Keratinocyte (primary cell): Measurements from ENCODE around the gene ELMO2. TPM values are rescaled to one million over a fixed set of nuclear protein-coding genes. Genes with fewer than 3 reads are reported as not detected.

ENCODE experiments used
- DNase-seq: peaks from one replicate; pipeline ENCODE4 v3.0.0-alpha.2; 2011; ENCODE audit warnings: low read depth, missing footprints, low spot score
- FAIRE-seq: peaks from 2 replicates; lab custom pipeline; 2011; peaks lifted over from hg19 to GRCh38; lab: Jason Lieb, UNC
- H2AFZ ChIP-seq: 2 replicates; pipeline ENCODE4 v1.6.0; 2012; ENCODE audit warnings: low read length, control low read depth, inconsistent platforms; ENCODE audit not compliant: control insufficient read depth
- H3K27ac ChIP-seq: 2 replicates; pipeline ENCODE4 v1.5.1; 2011; ENCODE audit warnings: low read length; ENCODE audit not compliant: control insufficient read depth, insufficient read depth
- H3K27me3 ChIP-seq: 3 replicates; pipeline ENCODE4 v1.6.0; 2011; ENCODE audit warnings: low read length; ENCODE audit not compliant: control insufficient read depth, insufficient read depth; ENCODE audit errors: extremely low read depth
- H3K36me3 ChIP-seq, 2 experiments: 2 replicates in 1 of 2; 3 replicates in 1 of 2; pipeline ENCODE4 v1.5.1; 2011; ENCODE audit warnings: low read length in 2 of 2, mild to moderate bottlenecking in 1 of 2; ENCODE audit not compliant: control insufficient read depth in 2 of 2, insufficient read depth in 2 of 2; ENCODE audit errors: extremely low read depth in 1 of 2
- H3K4me1 ChIP-seq: 3 replicates; pipeline ENCODE4 v1.5.1; 2011; ENCODE audit warnings: low read length; ENCODE audit not compliant: control insufficient read depth, insufficient read depth; ENCODE audit errors: extremely low read depth
- H3K4me2 ChIP-seq: 3 replicates; pipeline ENCODE4 v1.6.0; 2011; ENCODE audit warnings: low read depth, low read length; ENCODE audit not compliant: control insufficient read depth, insufficient read depth; ENCODE audit errors: extremely low read depth
- H3K4me3 ChIP-seq, 3 experiments: fragments of 200-600 bp in 1 of 3; sonication (generic) in 1 of 3; 2 replicates in 2 of 3; 3 replicates in 1 of 3; pipeline ENCODE4 v1.5.1; 2011 to 2016; ENCODE audit warnings: low read length in 3 of 3, mild to moderate bottlenecking in 3 of 3, control low read depth in 2 of 3, inconsistent platforms in 1 of 3, low read depth in 1 of 3, mixed read lengths in 1 of 3, mixed run types in 1 of 3, moderate library complexity in 1 of 3; ENCODE audit not compliant: control insufficient read depth in 2 of 3, insufficient read depth in 2 of 3; ENCODE audit errors: extremely low read depth in 1 of 3
- H3K79me2 ChIP-seq: 2 replicates; pipeline ENCODE4 v1.6.0; 2012; ENCODE audit warnings: low read length; ENCODE audit not compliant: control insufficient read depth, insufficient read depth
- H3K9ac ChIP-seq: 3 replicates; pipeline ENCODE4 v1.6.0; 2011; ENCODE audit warnings: low read length; ENCODE audit not compliant: control insufficient read depth, insufficient read depth; ENCODE audit errors: extremely low read depth
- H3K9me1 ChIP-seq: 3 replicates; pipeline ENCODE4 v1.6.0; 2011; ENCODE audit warnings: low read length; ENCODE audit not compliant: control insufficient read depth, insufficient read depth; ENCODE audit errors: extremely low read depth
- H3K9me3 ChIP-seq: 2 replicates; pipeline ENCODE4 v1.5.1; 2012; ENCODE audit warnings: low read depth, low read length; ENCODE audit not compliant: control insufficient read depth
- H4K20me1 ChIP-seq: 3 replicates; pipeline ENCODE4 v1.6.0; 2011; ENCODE audit warnings: low read length; ENCODE audit not compliant: control insufficient read depth, insufficient read depth; ENCODE audit errors: extremely low read depth
- EZH2 ChIP-seq: IDR thresholded peaks from one replicate; pipeline ENCODE4 v1.6.1; 2012; ENCODE audit warnings: inconsistent platforms, mild to moderate bottlenecking, low read length, moderate library complexity
- dilution Hi-C: fragments of 300-500 bp; cut with MboI; formaldehyde crosslinking; loops from one replicate; pipeline ENCODE4 v1.7.0; 2020; ENCODE audit warnings: low sequenced_read_pairs; ENCODE audit not compliant: extremely low pct_ligation_motif_present
- polyA plus RNA-seq, 5 experiments: library from polyadenylated mRNA; depleted of rRNA in 3 of 5; stranded (reverse) in 3 of 5; stranded (forward) in 1 of 5; unstranded in 1 of 5; fragments of >200 nt; gene quantifications; 1 replicate in 1 of 5; 2 replicates in 3 of 5; 3 replicates in 1 of 5; pipeline versions ENCODE4 v1.2.1 to v1.2.3, GENCODE V29; 2011 to 2012; ENCODE audit warnings: missing spikeins in 2 of 5, low read depth in 1 of 5, low replicate concordance in 1 of 5
- TF ChIP-seq, protein P1 (sequence below), 3 experiments: IDR thresholded peaks in 1 of 3; conservative IDR thresholded peaks in 1 of 3; optimal IDR thresholded peaks in 1 of 3; 2 replicates in 2 of 3; 3 replicates in 1 of 3; pipeline versions ENCODE3 to v1.5.1; 2011; ENCODE audit warnings: low read length in 3 of 3, mild to moderate bottlenecking in 3 of 3, moderate library complexity in 2 of 3, control low read depth in 1 of 3, inconsistent platforms in 1 of 3; ENCODE audit not compliant: insufficient read depth in 2 of 3; ENCODE audit errors: extremely low read depth in 1 of 3

ELMO2 gene
- polyA plus RNA-seq, 1 donor (not counting 4 experiments of a cell fraction or from before 2014, with no cell fraction given): 28.5 TPM

DNA sequence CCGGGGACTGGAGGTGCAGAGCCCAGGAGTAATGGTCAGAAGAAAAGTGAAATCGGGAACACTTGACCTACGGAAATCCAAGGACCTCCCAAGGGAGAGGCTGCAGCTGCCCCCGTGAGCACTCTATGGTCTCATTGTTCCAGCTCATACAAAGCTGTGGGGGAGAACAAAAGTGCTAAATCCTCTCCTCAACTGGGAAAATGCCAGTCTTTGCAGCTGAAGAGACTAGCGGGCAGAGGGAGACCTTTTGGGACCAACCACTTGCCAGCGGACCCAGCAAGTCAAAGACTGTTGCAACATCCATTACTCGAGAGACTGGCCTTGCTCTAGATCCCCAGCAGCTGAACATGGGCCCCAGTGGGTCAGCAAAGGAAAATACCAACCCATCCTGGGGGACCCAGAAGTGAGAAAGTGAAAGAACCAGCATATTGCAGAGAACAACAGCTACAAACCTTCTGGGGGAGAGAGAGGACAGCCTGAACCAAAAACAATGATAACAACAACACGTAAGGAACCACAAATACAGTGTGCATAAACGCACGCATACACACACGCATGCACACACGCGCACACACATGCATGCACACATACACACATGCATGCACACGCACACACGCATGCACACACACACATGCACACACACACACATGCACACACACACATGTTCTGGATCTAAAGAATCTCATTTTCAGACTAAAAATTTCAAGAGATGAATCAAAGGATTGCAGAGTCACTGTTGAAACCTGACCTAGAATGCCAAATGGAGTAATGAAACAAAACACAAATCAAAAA, 24.7 kb upstream of the ELMO2 start:
- H3K4me2 ChIP-seq: no peak overlapping the region
- H3K9ac ChIP-seq: no peak overlapping the region
- H3K4me3 ChIP-seq: no peak overlapping the region
- FAIRE-seq (no peak), DNase-seq (no peak)
- dilution Hi-C loops: loop anchor here (25.0 kb wide), 1 partner anchor 294 kb away; no protein-coding TSS in a partner anchor
- no peak for TF ChIP-seq EZH2
- TF ChIP-seq, protein P1, sequence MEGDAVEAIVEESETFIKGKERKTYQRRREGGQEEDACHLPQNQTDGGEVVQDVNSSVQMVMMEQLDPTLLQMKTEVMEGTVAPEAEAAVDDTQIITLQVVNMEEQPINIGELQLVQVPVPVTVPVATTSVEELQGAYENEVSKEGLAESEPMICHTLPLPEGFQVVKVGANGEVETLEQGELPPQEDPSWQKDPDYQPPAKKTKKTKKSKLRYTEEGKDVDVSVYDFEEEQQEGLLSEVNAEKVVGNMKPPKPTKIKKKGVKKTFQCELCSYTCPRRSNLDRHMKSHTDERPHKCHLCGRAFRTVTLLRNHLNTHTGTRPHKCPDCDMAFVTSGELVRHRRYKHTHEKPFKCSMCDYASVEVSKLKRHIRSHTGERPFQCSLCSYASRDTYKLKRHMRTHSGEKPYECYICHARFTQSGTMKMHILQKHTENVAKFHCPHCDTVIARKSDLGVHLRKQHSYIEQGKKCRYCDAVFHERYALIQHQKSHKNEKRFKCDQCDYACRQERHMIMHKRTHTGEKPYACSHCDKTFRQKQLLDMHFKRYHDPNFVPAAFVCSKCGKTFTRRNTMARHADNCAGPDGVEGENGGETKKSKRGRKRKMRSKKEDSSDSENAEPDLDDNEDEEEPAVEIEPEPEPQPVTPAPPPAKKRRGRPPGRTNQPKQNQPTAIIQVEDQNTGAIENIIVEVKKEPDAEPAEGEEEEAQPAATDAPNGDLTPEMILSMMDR (optimal IDR thresholded peaks at IDR 0.05 in 1 of 3, IDR thresholded peaks at IDR 0.05 in 1 of 3, conservative IDR thresholded peaks at IDR 0.05 in 1 of 3; ENCODE audit: extremely low read depth in 1 of 3, insufficient read depth in 2 of 3, low read length in 3 of 3): no peak
- H3K36me3 ChIP-seq: no peaks in the 10 kb centered on the region
- H2AFZ ChIP-seq: no peak overlapping the region
- no peaks in the 10 kb centered on the region for H4K20me1 ChIP-seq
- no peak overlapping the region for H3K27ac ChIP-seq
- no peaks in the 10 kb centered on the region for H3K9me3 ChIP-seq
- H3K4me1 ChIP-seq: no peaks in the 10 kb centered on the region
- peaks cover 13% of the 10 kb centered on the region for H3K27me3 ChIP-seq
- H3K9me1 ChIP-seq: no peaks in the 10 kb centered on the region
- no peaks in the 10 kb centered on the region for H3K79me2 ChIP-seq

DNA sequence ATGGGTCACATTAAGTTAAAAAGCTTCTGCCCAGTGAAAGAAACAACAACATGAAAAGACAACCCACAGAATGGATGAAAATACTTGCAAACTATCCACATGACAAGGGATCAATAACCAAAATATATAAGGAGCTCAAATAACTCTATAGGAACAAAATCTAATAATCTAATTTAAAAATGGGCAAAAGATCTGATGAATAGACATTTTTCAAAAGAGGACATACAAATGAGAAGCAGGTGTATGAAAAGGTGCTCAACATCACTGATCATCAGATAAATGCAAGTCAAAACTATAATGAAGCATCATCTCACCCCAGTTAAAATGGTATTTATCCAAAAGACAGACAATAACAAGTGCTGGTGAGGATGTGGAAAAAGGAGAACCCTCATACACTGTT, 21.0 kb upstream of the ELMO2 start:
- no peak overlapping the region for H3K4me2 ChIP-seq
- no peaks in the 10 kb centered on the region for H3K27me3 ChIP-seq
- DNase-seq: no peak
- FAIRE-seq: no peak
- H3K27ac ChIP-seq: no peak overlapping the region
- H3K9me1 ChIP-seq: no peaks in the 10 kb centered on the region
- dilution Hi-C loops: loop anchor here (25.0 kb wide), 1 partner anchor 290 kb away; no protein-coding TSS in a partner anchor
- H2AFZ ChIP-seq: no peak overlapping the region
- H3K79me2 ChIP-seq: no peaks in the 10 kb centered on the region
- TF ChIP-seq, protein P1 (optimal IDR thresholded peaks at IDR 0.05 in 1 of 3, IDR thresholded peaks at IDR 0.05 in 1 of 3, conservative IDR thresholded peaks at IDR 0.05 in 1 of 3; ENCODE audit: extremely low read depth in 1 of 3, insufficient read depth in 2 of 3, low read length in 3 of 3): no peak
- TF ChIP-seq EZH2: no peak
- H4K20me1 ChIP-seq: no peaks in the 10 kb centered on the region
- no peak overlapping the region for H3K4me3 ChIP-seq
- no peaks in the 10 kb centered on the region for H3K4me1 ChIP-seq
- no peak overlapping the region for H3K9ac ChIP-seq
- no peaks in the 10 kb centered on the region for H3K9me3 ChIP-seq
- no peaks in the 10 kb centered on the region for H3K36me3 ChIP-seq
